Activated B cell treated with CpG ODN at 0.5 μM for 24 hours (primary cell): ENCODE data around the gene SMAD3. TPM values are rescaled to one million over a fixed set of nuclear protein-coding genes. Genes with fewer than 3 reads are reported as not detected.

Experiments used
- ATAC-seq: fragments of 200-7000 bp; cut with Tn5 transposase; one replicate; pipeline ENCODE4 v1.10.0; 2021; ENCODE audit warnings: low read depth, mild to moderate bottlenecking, moderate library complexity
- CTCF ChIA-PET: fragments of 350-600 bp; sonication (Branson Sonifier 250); formaldehyde crosslinking; loops from one replicate; lab custom pipeline; 2021; ENCODE audit warnings: antibody characterized with exemption; lab: Charles Lee
- POLR2A ChIA-PET: fragments of 350-600 bp; sonication (Branson Sonifier 250); formaldehyde crosslinking; loops from one replicate; lab custom pipeline; 2021; ENCODE audit warnings: antibody characterized with exemption; lab: Charles Lee
- DNase-seq: peaks from one replicate; pipeline ENCODE4 v3.0.0; 2022
- H3K27ac Mint-ChIP-seq: one replicate; pipeline ENCODE4 v1.8.0; 2020; ENCODE audit warnings: mixed read lengths
- H3K27me3 Mint-ChIP-seq: one replicate; pipeline ENCODE4 v1.8.0; 2021; ENCODE audit warnings: mixed read lengths
- H3K36me3 Mint-ChIP-seq: one replicate; pipeline ENCODE4 v1.8.0; 2021; ENCODE audit warnings: low read depth, mixed read lengths
- H3K4me1 Mint-ChIP-seq: one replicate; pipeline ENCODE4 v1.8.0; 2021; ENCODE audit warnings: mixed read lengths
- H3K4me3 Mint-ChIP-seq: one replicate; pipeline ENCODE4 v1.8.0; 2020; ENCODE audit warnings: mild to moderate bottlenecking, mixed read lengths
- H3K9me3 Mint-ChIP-seq: one replicate; pipeline ENCODE4 v1.8.0; 2020; ENCODE audit warnings: mixed read lengths
- CTCF ChIP-seq: fragments of 200-600 bp; IDR thresholded peaks from one replicate; pipeline ENCODE4 v1.8.0; 2022; ENCODE audit warnings: antibody characterized with exemption, mild to moderate bottlenecking
- intact Hi-C: fragments of 100-400 bp; cut with micrococcal nuclease; formaldehyde crosslinking; loops from one replicate; pipeline ENCODE4 v1.15.1; 2024
- total RNA-seq: library from RNA; stranded (reverse); gene quantifications from 2 replicates; pipeline ENCODE4 v1.2.3, GENCODE V29; 2022

The SMAD3 gene
- total RNA-seq, 1 donor from 2014 or later: 118 TPM

GRCh38 chr15:67030036-67030762 lies 35.2 kb upstream of the SMAD3 start:
- no peak for TF ChIP-seq CTCF
- ChIA-PET POLR2A (no interaction called here), CTCF (no interaction called here)
- Mint-ChIP-seq H3K27me3 (peaks cover 4% of the 10 kb centered on the region), H3K9me3 (no peaks in the 10 kb centered on the region), H3K4me1 (peaks cover 11% of the 10 kb centered on the region), H3K4me3 (no peak overlapping the region), H3K27ac (no peak overlapping the region), H3K36me3 (no peaks in the 10 kb centered on the region)
- intact Hi-C loops: loop anchor here (5.0 kb wide), 2 partner anchors 37 to 52 kb away; partner anchors contain the start of gene SMAD3
- no peak for DNase-seq
- ATAC-seq: no peak

- Mint-ChIP-seq H3K4me1 (peaks cover 8% of the 10 kb centered on the region), H3K4me3 (no peak overlapping the region), H3K36me3 (no peaks in the 10 kb centered on the region), H3K27ac (no peak overlapping the region), H3K27me3 (peaks cover 4% of the 10 kb centered on the region), H3K9me3 (no peaks in the 10 kb centered on the region)
- ChIA-PET CTCF (no interaction called here), POLR2A (no interaction called here)
- intact Hi-C loops: loop anchor here (5.0 kb wide), 2 partner anchors 36 to 51 kb away; partner anchors contain the start of gene SMAD3
- no peak for DNase-seq
- ATAC-seq: no peak
- no peak for TF ChIP-seq CTCF
Measured at GRCh38 chr15:67031331-67031730, 34.1 kb upstream of the SMAD3 start.

GRCh38 chr15:67032608-67033007 lies 32.8 kb upstream of the SMAD3 start:
- Mint-ChIP-seq H3K27ac (no peak overlapping the region), H3K27me3 (peaks cover 4% of the 10 kb centered on the region), H3K9me3 (no peaks in the 10 kb centered on the region), H3K4me1 (peaks cover 16% of the 10 kb centered on the region), H3K36me3 (no peaks in the 10 kb centered on the region), H3K4me3 (no peak overlapping the region)
- no peak for DNase-seq
- ChIA-PET POLR2A (interaction anchor here (0.9 kb wide), 1 partner anchor 129 kb away, joined by 3 read pairs; no protein-coding TSS in a partner anchor), CTCF (no interaction called here)
- no peak for ATAC-seq
- no peak for TF ChIP-seq CTCF
- intact Hi-C loops: loop anchor here (5.0 kb wide), 2 partner anchors 35 to 50 kb away; partner anchors contain the start of gene SMAD3

- no peaks in the 10 kb centered on the region for H3K36me3 Mint-ChIP-seq
- H3K4me3 Mint-ChIP-seq: no peak overlapping the region
- H3K27me3 Mint-ChIP-seq: peaks cover 4% of the 10 kb centered on the region
- CTCF ChIA-PET: no interaction called here
- POLR2A ChIA-PET: no interaction called here
- H3K9me3 Mint-ChIP-seq: no peaks in the 10 kb centered on the region
- peaks cover 20% of the 10 kb centered on the region for H3K4me1 Mint-ChIP-seq
- DNase-seq (no peak), ATAC-seq (peak; percentile 68)
- intact Hi-C loops: loop anchor here (5.0 kb wide), 2 partner anchors 34 to 49 kb away; partner anchors contain the start of gene SMAD3
- TF ChIP-seq CTCF: no peak
- no peak overlapping the region for H3K27ac Mint-ChIP-seq
Measured at GRCh38 chr15:67033012-67033411, 32.4 kb upstream of the SMAD3 start.

- intact Hi-C loops: loop anchor here (5.0 kb wide), 2 partner anchors 34 to 49 kb away; partner anchors contain the start of gene SMAD3
- no peak overlapping the region for H3K27ac Mint-ChIP-seq
- peak; percentile 59 for ATAC-seq
- no peak for DNase-seq
- H3K4me3 Mint-ChIP-seq: peak overlapping the region; percentile 51
- POLR2A ChIA-PET: interaction anchor here (1.4 kb wide), 1 partner anchor 32 kb away, joined by 6 read pairs; the partner anchor contains the start of gene SMAD3
- peaks cover 4% of the 10 kb centered on the region for H3K27me3 Mint-ChIP-seq
- CTCF ChIA-PET: no interaction called here
- no peaks in the 10 kb centered on the region for H3K36me3 Mint-ChIP-seq
- H3K9me3 Mint-ChIP-seq: no peaks in the 10 kb centered on the region
- TF ChIP-seq CTCF: no peak
- peaks cover 26% of the 10 kb centered on the region for H3K4me1 Mint-ChIP-seq
Measured at GRCh38 chr15:67033571-67034044, 31.8 kb upstream of the SMAD3 start.
